Muscle layer of duodenum (tissue), 2 donors: Measurements from ENCODE around the gene ASTL.

ENCODE experiments used
- H3K27ac ChIP-seq: one replicate; pipeline ENCODE4 v1.7.0; 2013; ENCODE audit warnings: mild to moderate bottlenecking, low read length
- H3K27me3 ChIP-seq: one replicate; pipeline ENCODE4 v1.7.0; 2013; ENCODE audit warnings: low read depth, mild to moderate bottlenecking, control low read depth, low read length
- H3K36me3 ChIP-seq, 2 donors: one replicate each; pipeline ENCODE4 v1.7.0; 2013; ENCODE audit warnings: low read length in 2 of 2, control low read depth in 1 of 2, mild to moderate bottlenecking in 1 of 2; ENCODE audit not compliant: insufficient read depth in 2 of 2, control insufficient read depth in 1 of 2
- H3K4me1 ChIP-seq, 2 donors: one replicate each; pipeline ENCODE4 v1.7.0; 2013; ENCODE audit warnings: low read length in 2 of 2, mild to moderate bottlenecking in 2 of 2, control low read depth in 1 of 2, moderate library complexity in 1 of 2; ENCODE audit not compliant: insufficient read depth in 2 of 2, control insufficient read depth in 1 of 2
- H3K4me3 ChIP-seq, 2 donors: one replicate each; pipeline ENCODE4 v1.7.0; 2013; ENCODE audit warnings: low read length in 2 of 2, low read depth in 1 of 2, mild to moderate bottlenecking in 1 of 2
- H3K9me3 ChIP-seq, 2 donors: one replicate each; pipeline ENCODE4 v1.7.0; 2013; ENCODE audit warnings: low read length in 2 of 2, control low read depth in 1 of 2, mild to moderate bottlenecking in 1 of 2; ENCODE audit not compliant: control insufficient read depth in 1 of 2
- donor health status: healthy.

Gene ASTL

DNA sequence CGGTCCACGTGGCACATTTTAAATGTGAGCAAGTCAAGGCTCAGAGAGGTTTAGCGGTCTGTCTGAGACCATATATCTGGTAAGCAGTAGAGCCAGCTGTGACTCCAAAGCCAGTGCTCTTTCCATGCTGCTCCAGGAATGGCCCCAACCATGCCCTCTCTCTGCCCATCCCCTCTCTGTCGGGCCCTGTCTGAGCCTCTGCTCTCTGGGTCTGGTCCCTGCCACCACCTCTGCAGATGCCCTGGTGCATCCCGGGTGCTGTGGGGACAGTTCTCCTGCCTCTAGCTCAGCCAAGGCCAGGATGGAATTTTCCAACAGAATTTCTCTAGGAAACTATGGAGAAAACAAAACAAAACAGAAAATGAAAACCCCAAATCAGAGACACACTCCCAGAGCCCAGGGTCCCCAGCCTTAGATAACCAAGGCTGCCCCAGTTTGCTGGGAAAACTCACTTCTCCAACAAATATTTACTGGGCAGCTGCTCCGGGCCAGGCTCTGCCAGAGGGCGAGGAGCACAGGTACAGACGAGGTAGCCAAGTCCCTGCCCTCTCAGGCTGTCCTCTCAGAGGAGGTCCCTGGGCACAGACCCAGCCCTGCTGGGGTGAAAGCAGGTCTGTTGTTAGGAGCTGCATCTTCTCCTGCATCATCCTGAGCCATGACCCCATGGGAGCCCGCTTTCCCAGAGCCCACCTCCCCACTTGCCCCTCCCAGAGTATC, 31.2 kb downstream of the ASTL start:
- H3K27me3 ChIP-seq = no peaks in the 10 kb centered on the region
- no peak overlapping the region for H3K4me3 ChIP-seq
- H3K9me3 ChIP-seq = peaks cover 7 to 9% of the 10 kb centered on the region in 2 donors
- no peaks in the 10 kb centered on the region for H3K36me3 ChIP-seq
- H3K27ac ChIP-seq = no peak overlapping the region
- H3K4me1 ChIP-seq = peaks cover 0 to 31% of the 10 kb centered on the region in 2 donors

- H3K4me1 ChIP-seq = peaks cover 0 to 37% of the 10 kb centered on the region in 2 donors
- no peak overlapping the region for H3K27ac ChIP-seq
- no peaks in the 10 kb centered on the region for H3K27me3 ChIP-seq
- peaks cover 7 to 9% of the 10 kb centered on the region in 2 donors for H3K9me3 ChIP-seq
- H3K36me3 ChIP-seq = no peaks in the 10 kb centered on the region
- no peak overlapping the region for H3K4me3 ChIP-seq
Measured at GRCh38 chr2:96105994-96106715, 32.1 kb downstream of the ASTL start.

GRCh38 chr2:96105152-96105915, 33.0 kb downstream of the ASTL start:
- H3K4me1 ChIP-seq = peaks cover 0 to 39% of the 10 kb centered on the region in 2 donors
- H3K27ac ChIP-seq = no peak overlapping the region
- peaks cover 7 to 9% of the 10 kb centered on the region in 2 donors for H3K9me3 ChIP-seq
- H3K4me3 ChIP-seq = no peak overlapping the region
- no peaks in the 10 kb centered on the region for H3K27me3 ChIP-seq
- H3K36me3 ChIP-seq = no peaks in the 10 kb centered on the region

DNA sequence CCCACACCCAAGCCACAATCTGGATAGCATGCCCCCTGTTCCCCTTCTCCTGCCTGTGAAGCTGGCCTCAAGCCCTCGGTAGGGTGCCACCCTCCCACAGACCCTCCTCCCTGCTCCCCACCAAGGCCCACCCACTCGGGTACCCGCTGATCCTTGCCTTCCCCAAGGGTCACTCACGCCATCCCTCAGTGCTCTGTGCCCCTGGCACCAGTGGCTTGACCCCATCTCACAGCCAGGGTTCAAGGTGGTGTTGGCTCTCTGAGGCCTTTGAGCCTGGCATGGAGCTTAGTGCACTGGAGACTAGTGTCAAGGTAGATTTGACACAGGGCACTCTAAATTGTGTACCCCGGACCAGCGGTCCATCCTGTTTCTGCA, 33.8 kb downstream of the ASTL start:
- H3K4me1 ChIP-seq = peaks cover 0 to 42% of the 10 kb centered on the region in 2 donors
- no peaks in the 10 kb centered on the region for H3K27me3 ChIP-seq
- H3K9me3 ChIP-seq = peaks cover 7 to 9% of the 10 kb centered on the region in 2 donors
- H3K4me3 ChIP-seq = no peak overlapping the region
- no peak overlapping the region for H3K27ac ChIP-seq
- H3K36me3 ChIP-seq = no peaks in the 10 kb centered on the region

GRCh38 chr2:96103761-96104486, 34.4 kb downstream of the ASTL start:
- Histone ChIP-seq H3K4me3 (no peak overlapping the region), H3K4me1 (peaks cover 4 to 42% of the 10 kb centered on the region in 2 donors), H3K36me3 (no peaks in the 10 kb centered on the region), H3K27ac (no peak overlapping the region), H3K27me3 (no peaks in the 10 kb centered on the region), H3K9me3 (peaks cover 7 to 9% of the 10 kb centered on the region in 2 donors)

DNA sequence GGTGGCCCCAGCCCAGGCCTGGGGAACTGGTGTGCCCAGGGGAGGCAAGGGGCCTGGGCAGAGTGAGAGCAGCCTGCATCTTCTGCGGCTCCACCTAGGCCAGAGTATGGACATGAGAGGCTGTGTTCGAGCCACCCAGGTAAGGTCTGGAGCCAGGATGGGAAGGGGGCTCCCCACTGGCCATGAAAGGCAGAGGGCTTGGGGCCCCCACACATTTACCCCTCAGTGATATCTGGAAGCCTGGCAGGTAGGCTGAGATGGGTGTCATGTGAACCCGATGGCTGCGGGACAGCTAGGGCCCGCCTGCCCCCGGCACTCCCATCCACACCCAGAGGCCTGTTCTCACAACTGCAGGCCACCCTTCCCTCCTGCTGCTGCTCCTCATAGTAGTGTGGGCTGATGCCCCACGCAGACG, 35.1 kb downstream of the ASTL start:
- H3K4me1 ChIP-seq = peaks cover 4 to 42% of the 10 kb centered on the region in 2 donors
- H3K27ac ChIP-seq = no peak overlapping the region
- H3K9me3 ChIP-seq = peaks cover 7 to 9% of the 10 kb centered on the region in 2 donors
- H3K4me3 ChIP-seq = no peak overlapping the region
- no peaks in the 10 kb centered on the region for H3K36me3 ChIP-seq
- H3K27me3 ChIP-seq = no peaks in the 10 kb centered on the region

- no peak overlapping the region for H3K4me3 ChIP-seq
- peaks cover 7 to 9% of the 10 kb centered on the region in 2 donors for H3K9me3 ChIP-seq
- peaks cover 4 to 41% of the 10 kb centered on the region in 2 donors for H3K4me1 ChIP-seq
- no peaks in the 10 kb centered on the region for H3K27me3 ChIP-seq
- H3K36me3 ChIP-seq = no peaks in the 10 kb centered on the region
- no peak overlapping the region for H3K27ac ChIP-seq
Measured at GRCh38 chr2:96102596-96103186, 35.6 kb downstream of the ASTL start.

- Histone ChIP-seq H3K27me3 (no peaks in the 10 kb centered on the region), H3K27ac (no peak overlapping the region), H3K4me3 (no peak overlapping the region), H3K36me3 (no peaks in the 10 kb centered on the region), H3K9me3 (peaks cover 7 to 9% of the 10 kb centered on the region in 2 donors), H3K4me1 (peaks cover 4 to 37% of the 10 kb centered on the region in 2 donors)
Measured at GRCh38 chr2:96100893-96101304, 37.4 kb downstream of the ASTL start.

DNA sequence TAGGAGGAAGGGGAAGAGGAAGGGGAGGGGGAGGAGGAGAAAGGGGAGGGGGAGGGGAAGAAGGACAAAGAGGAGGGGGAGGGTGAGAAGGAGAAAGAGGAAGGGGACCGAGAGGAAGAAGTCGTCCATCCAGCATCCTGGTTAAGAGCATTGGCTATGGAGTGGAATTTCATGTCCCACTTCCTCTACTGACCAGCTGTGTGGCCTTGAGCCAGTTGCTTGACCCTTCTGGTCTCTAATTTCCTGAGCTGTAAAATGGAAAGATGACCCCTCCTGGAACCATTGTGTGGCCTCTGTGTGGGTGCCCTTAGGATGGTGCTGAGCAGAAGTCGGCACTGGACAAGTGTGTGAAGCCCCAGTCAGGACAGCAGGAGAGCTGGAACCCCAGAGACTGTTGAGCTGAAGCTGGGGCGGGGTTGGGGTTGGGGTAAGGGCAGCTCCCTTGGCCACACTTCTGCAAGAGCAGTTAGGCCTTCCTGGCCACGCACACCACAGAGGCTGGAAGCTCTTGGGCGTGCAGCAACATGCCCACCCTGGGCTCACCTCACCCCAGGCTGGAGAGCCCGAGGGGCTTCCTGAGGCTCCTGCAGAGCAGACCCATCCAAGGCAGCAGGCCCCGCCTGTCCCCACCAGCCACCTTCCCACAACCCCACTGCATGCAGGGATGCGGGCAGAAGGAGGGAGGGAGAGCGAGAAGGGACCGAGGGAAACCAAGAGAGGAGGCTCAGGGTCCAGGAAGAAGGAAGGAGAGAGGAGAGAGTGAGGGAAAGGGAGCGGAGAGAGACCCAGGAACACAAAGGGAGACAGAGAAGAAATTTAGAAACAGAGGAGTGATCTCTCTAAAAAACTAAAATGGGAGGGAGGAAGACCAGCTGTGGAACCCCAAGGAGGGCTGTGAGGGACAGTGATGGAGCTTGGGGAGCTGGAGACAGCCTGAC, 38.2 kb downstream of the ASTL start:
- H3K4me1 ChIP-seq = peaks cover 4 to 37% of the 10 kb centered on the region in 2 donors
- no peaks in the 10 kb centered on the region for H3K36me3 ChIP-seq
- no peak overlapping the region for H3K27ac ChIP-seq
- no peak overlapping the region for H3K4me3 ChIP-seq
- H3K27me3 ChIP-seq = no peaks in the 10 kb centered on the region
- H3K9me3 ChIP-seq = peaks cover 0 to 2% of the 10 kb centered on the region in 2 donors
